CD14-positive monocyte (primary cell): Measurements from ENCODE around the gene TRPM5. TPM values are rescaled to one million over a fixed set of nuclear protein-coding genes. Genes with fewer than 3 reads are reported as not detected.

Source experiments
- DNase-seq, 3 donors: peaks; one replicate each; pipeline ENCODE4 v3.0.0-alpha.2; 2011 to 2022
- H2AFZ ChIP-seq: 2 replicates; pipeline ENCODE4 v1.6.0; 2012; ENCODE audit warnings: mild to moderate bottlenecking, low read depth, low read length, inconsistent platforms; ENCODE audit not compliant: insufficient read depth, poor library complexity, severe bottlenecking
- H3K27ac ChIP-seq, 2 donors: 1 replicate in 1 of 2; 2 replicates in 1 of 2; pipeline ENCODE4 v1.5.1; 2012 to 2013; ENCODE audit warnings: low read length in 2 of 2, control low read depth in 1 of 2, inconsistent platforms in 1 of 2, low read depth in 1 of 2, mild to moderate bottlenecking in 1 of 2
- H3K27me3 ChIP-seq, 2 donors: one replicate each; pipeline versions ENCODE4 v1.6.0 to v1.6.1; 2011 to 2013; ENCODE audit warnings: low read length in 2 of 2; ENCODE audit not compliant: control insufficient read depth in 2 of 2, insufficient read depth in 2 of 2
- H3K36me3 ChIP-seq, 2 donors: replicated peaks in 1 of 2; 1 replicate in 1 of 2; 2 replicates in 1 of 2; pipeline versions ENCODE4 v1.5.1 to v1.6.1; 2012 to 2013; ENCODE audit warnings: low read length in 2 of 2, control low read depth in 1 of 2, inconsistent platforms in 1 of 2, mild to moderate bottlenecking in 1 of 2; ENCODE audit not compliant: insufficient read depth in 2 of 2, control insufficient read depth in 1 of 2
- H3K4me1 ChIP-seq, 2 donors: 1 replicate in 1 of 2; 2 replicates in 1 of 2; pipeline versions ENCODE4 v1.5.1 to v1.6.1; 2012 to 2013; ENCODE audit warnings: low read length in 2 of 2, control low read depth in 1 of 2, inconsistent platforms in 1 of 2, mild to moderate bottlenecking in 1 of 2, moderate library complexity in 1 of 2; ENCODE audit not compliant: insufficient read depth in 2 of 2, control insufficient read depth in 1 of 2
- H3K4me2 ChIP-seq: replicated peaks from 2 replicates; pipeline ENCODE3; 2012; ENCODE audit warnings: low read length, moderate library complexity, mild to moderate bottlenecking; ENCODE audit not compliant: poor library complexity, severe bottlenecking; ENCODE audit errors: extremely low read depth
- H3K4me3 ChIP-seq, 3 experiments: fragments of 200-600 bp in 1 of 3; sonication (generic) in 1 of 3; replicated peaks in 1 of 3; 1 replicate in 2 of 3; 2 replicates in 1 of 3; pipeline ENCODE4 v1.5.1; 2011 to 2013; ENCODE audit warnings: low read length in 3 of 3, mild to moderate bottlenecking in 3 of 3, control low read depth in 2 of 3, low read depth in 2 of 3, inconsistent platforms in 1 of 3, moderate library complexity in 1 of 3
- H3K79me2 ChIP-seq: 2 replicates; pipeline ENCODE4 v1.6.0; 2012; ENCODE audit warnings: mild to moderate bottlenecking, control low read depth, inconsistent platforms, low read length, moderate library complexity; ENCODE audit not compliant: insufficient read depth
- H3K9ac ChIP-seq: 2 replicates; pipeline ENCODE4 v1.6.0; 2017; ENCODE audit warnings: low read length, mild to moderate bottlenecking; ENCODE audit not compliant: insufficient read depth, poor library complexity, severe bottlenecking
- H3K9me3 ChIP-seq, 2 donors: replicated peaks in 1 of 2; 1 replicate in 1 of 2; 2 replicates in 1 of 2; pipeline versions ENCODE4 v1.5.1 to v1.6.1; 2012 to 2013; ENCODE audit warnings: low read length in 2 of 2, control low read depth in 1 of 2; ENCODE audit not compliant: control insufficient read depth in 1 of 2, insufficient read depth in 1 of 2
- H4K20me1 ChIP-seq: 2 replicates; pipeline ENCODE4 v1.6.0; 2012; ENCODE audit warnings: mild to moderate bottlenecking, low read length, control low read depth, moderate library complexity; ENCODE audit not compliant: insufficient read depth
- H3K27ac Mint-ChIP-seq, 7 donors: one replicate each; pipeline ENCODE4 v1.8.0; 2020; ENCODE audit warnings: mild to moderate bottlenecking in 7 of 7, mixed read lengths in 7 of 7, moderate library complexity in 6 of 7, inconsistent platforms in 2 of 7
- H3K27me3 Mint-ChIP-seq, 3 donors: one replicate each; pipeline ENCODE4 v1.8.0; 2021 to 2022; ENCODE audit warnings: low read depth in 3 of 3, mild to moderate bottlenecking in 3 of 3, mixed read lengths in 3 of 3, moderate library complexity in 3 of 3, inconsistent platforms in 1 of 3
- H3K36me3 Mint-ChIP-seq, 2 donors: one replicate each; pipeline ENCODE4 v1.8.0; 2020; ENCODE audit warnings: mixed read lengths in 2 of 2, inconsistent platforms in 1 of 2, mild to moderate bottlenecking in 1 of 2
- H3K4me1 Mint-ChIP-seq: one replicate; pipeline ENCODE4 v1.8.0; 2020; ENCODE audit warnings: mild to moderate bottlenecking, mixed read lengths
- H3K4me3 Mint-ChIP-seq, 2 donors: one replicate each; pipeline ENCODE4 v1.8.0; 2020; ENCODE audit warnings: mild to moderate bottlenecking in 2 of 2, mixed read lengths in 2 of 2, moderate library complexity in 1 of 2
- H3K9me3 Mint-ChIP-seq, 7 donors: one replicate each; pipeline ENCODE4 v1.8.0; 2020 to 2022; ENCODE audit warnings: mixed read lengths in 7 of 7, mild to moderate bottlenecking in 6 of 7, moderate library complexity in 6 of 7, inconsistent platforms in 2 of 7
- WGBS: methylation state at CpG from one replicate; pipeline ENCODE4 v1.1.5; 2013; ENCODE audit warnings: missing lambda C conversion rate; ENCODE audit not compliant: insufficient coverage; 5-methylcytosine and 5-hydroxymethylcytosine counted together
- intact Hi-C, 2 donors: fragments of 100-400 bp; cut with micrococcal nuclease; formaldehyde crosslinking; loops; one replicate each; pipeline versions ENCODE4 v1.15.0 to v1.15.1; 2023
- polyA plus RNA-seq, 3 donors: library from polyadenylated mRNA; depleted of rRNA in 1 of 3; unstranded in 2 of 3; stranded (reverse) in 1 of 3; fragments of 300-500 nt in 2 of 3; fragments of >200 nt in 1 of 3; fragmentation: Illumina TruSeq in 2 of 3; gene quantifications; 1 replicate in 2 of 3; 2 replicates in 1 of 3; pipeline ENCODE4 v1.2.3, GENCODE V29; 2012 to 2021
- TF ChIP-seq, protein P1 (sequence below): fragments of 200-600 bp; IDR thresholded peaks from one replicate; pipeline ENCODE4 v1.8.0; 2022; ENCODE audit warnings: antibody characterized with exemption, mild to moderate bottlenecking

Gene TRPM5
- polyA plus RNA-seq, 3 donors, result 0.03 TPM; not detected in 2

DNA sequence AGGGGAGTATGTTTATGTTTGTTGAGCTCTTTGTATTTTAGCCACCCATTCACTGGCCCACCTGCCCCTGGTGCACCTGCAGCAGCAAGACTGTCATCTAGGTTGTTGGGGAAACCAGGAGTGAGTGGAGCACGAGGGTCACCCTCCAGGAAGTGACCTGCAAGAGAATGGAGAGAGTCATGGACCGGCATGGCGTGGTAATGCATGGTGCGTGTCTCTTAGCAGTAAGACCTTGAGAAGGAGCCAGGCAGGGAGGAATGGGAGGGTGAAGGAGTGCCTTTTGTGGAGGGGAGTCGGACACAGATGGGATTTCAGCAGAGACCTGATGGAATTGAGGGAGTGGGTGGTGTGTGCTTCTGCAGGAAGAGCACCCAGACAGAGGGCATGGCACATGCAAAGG is 38.4 kb upstream of the TRPM5 start:
- no peak overlapping the region for H2AFZ ChIP-seq
- peaks cover 41 to 42% of the 10 kb centered on the region in 2 donors for H3K4me1 ChIP-seq
- H3K36me3 Mint-ChIP-seq, result peaks cover 49 to 63% of the 10 kb centered on the region in 2 donors
- 97% methylated on average over 5 of the region's 5 CpGs for WGBS
- no peak overlapping the region for H3K4me3 Mint-ChIP-seq
- peaks cover 50% of the 10 kb centered on the region for H4K20me1 ChIP-seq
- H3K4me1 Mint-ChIP-seq, result peaks cover 47% of the 10 kb centered on the region
- intact Hi-C loops, result loop anchor here (5.0 kb wide), 2 partner anchors 35 to 45 kb away; partner anchors contain the start of gene KCNQ1 (in 1 of the 2)
- TF ChIP-seq, protein P1, sequence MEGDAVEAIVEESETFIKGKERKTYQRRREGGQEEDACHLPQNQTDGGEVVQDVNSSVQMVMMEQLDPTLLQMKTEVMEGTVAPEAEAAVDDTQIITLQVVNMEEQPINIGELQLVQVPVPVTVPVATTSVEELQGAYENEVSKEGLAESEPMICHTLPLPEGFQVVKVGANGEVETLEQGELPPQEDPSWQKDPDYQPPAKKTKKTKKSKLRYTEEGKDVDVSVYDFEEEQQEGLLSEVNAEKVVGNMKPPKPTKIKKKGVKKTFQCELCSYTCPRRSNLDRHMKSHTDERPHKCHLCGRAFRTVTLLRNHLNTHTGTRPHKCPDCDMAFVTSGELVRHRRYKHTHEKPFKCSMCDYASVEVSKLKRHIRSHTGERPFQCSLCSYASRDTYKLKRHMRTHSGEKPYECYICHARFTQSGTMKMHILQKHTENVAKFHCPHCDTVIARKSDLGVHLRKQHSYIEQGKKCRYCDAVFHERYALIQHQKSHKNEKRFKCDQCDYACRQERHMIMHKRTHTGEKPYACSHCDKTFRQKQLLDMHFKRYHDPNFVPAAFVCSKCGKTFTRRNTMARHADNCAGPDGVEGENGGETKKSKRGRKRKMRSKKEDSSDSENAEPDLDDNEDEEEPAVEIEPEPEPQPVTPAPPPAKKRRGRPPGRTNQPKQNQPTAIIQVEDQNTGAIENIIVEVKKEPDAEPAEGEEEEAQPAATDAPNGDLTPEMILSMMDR, result no peak
- no peak for DNase-seq
- no peak overlapping the region for H3K4me3 ChIP-seq
- no peak overlapping the region for H3K9ac ChIP-seq
- H3K27ac ChIP-seq, result peak overlapping the region in 1 of 2 donors; percentile 94
- peaks cover 0 to 7% (median 3%) of the 10 kb centered on the region in 3 donors for H3K27me3 Mint-ChIP-seq
- peaks cover 19 to 26% of the 10 kb centered on the region in 2 donors for H3K9me3 ChIP-seq
- peaks cover 2 to 40% of the 10 kb centered on the region in 2 donors for H3K36me3 ChIP-seq
- H3K9me3 Mint-ChIP-seq, result peaks cover 27 to 43% (median 42%) of the 10 kb centered on the region in 7 donors
- H3K79me2 ChIP-seq, result peaks cover 47% of the 10 kb centered on the region
- no peaks in the 10 kb centered on the region for H3K27me3 ChIP-seq
- H3K27ac Mint-ChIP-seq, result peak overlapping the region; percentile 2 to 99 (median 98)
- H3K4me2 ChIP-seq, result peak overlapping the region; percentile 3

DNA sequence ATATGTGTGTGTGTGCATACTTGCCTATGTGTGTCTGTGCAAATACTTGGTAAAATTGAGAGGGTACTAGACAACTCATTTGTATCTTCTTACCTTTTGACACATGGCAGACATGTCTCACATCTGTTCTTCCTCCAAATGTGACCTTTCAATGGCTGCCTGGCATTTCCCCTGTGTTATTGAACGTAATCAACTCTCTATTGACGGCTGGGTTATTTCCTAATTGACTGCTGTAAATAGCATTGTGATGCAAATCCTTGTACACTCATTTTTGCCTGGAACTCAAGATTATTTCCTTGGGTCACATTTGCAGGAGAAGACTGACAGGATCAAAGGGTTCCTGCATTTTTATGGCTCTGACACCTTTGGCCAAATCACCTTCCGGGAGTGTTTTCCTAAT is 37.9 kb upstream of the TRPM5 start:
- Histone ChIP-seq H3K4me1 (peaks cover 41 to 42% of the 10 kb centered on the region in 2 donors), H3K9ac (no peak overlapping the region), H3K27ac (peak overlapping the region; percentile 88 to 94), H3K79me2 (peaks cover 47% of the 10 kb centered on the region), H3K4me2 (peak overlapping the region; percentile 74), H3K4me3 (peak overlapping the region in 1 of 3 experiments; percentile 71), H2AFZ (no peak overlapping the region), H4K20me1 (peaks cover 53% of the 10 kb centered on the region), H3K27me3 (no peaks in the 10 kb centered on the region), H3K9me3 (peaks cover 20 to 21% of the 10 kb centered on the region in 2 donors), H3K36me3 (peaks cover 5 to 45% of the 10 kb centered on the region in 2 donors)
- Mint-ChIP-seq H3K4me3 (no peak overlapping the region), H3K36me3 (peaks cover 53 to 67% of the 10 kb centered on the region in 2 donors), H3K9me3 (peaks cover 27 to 42% (median 38%) of the 10 kb centered on the region in 7 donors), H3K27ac (peak overlapping the region; percentile 87 to 99 (median 98)), H3K4me1 (peaks cover 47% of the 10 kb centered on the region), H3K27me3 (peaks cover 0 to 6% (median 3%) of the 10 kb centered on the region in 3 donors)
- intact Hi-C loops, result loop anchor here (5.0 kb wide), 2 partner anchors 35 to 45 kb away; partner anchors contain the start of gene KCNQ1 (in 1 of the 2)
- 50% methylated on average over 1 of the region's 3 CpGs for WGBS
- peak; percentile 27 to 38 (median 34) for DNase-seq
- TF ChIP-seq, protein P1, result no peak
